Hepatocyte (in vitro differentiated cells): ENCODE results near the gene LRCOL1. TPM values are rescaled to one million over a fixed set of nuclear protein-coding genes. Genes with fewer than 3 reads are reported as not detected.

ENCODE experiments used
- DNase-seq: peaks from one replicate; pipeline ENCODE4 v3.0.0-alpha.2; 2016; ENCODE audit warnings: low spot score
- H2AFZ ChIP-seq: fragments of 200-600 bp; sonication (generic); 2 replicates; pipeline ENCODE4 v1.6.0; 2016; ENCODE audit warnings: antibody characterized with exemption, mild to moderate bottlenecking
- H3K27ac ChIP-seq: fragments of 200-600 bp; sonication (generic); 2 replicates; pipeline ENCODE4 v1.5.1; 2016; ENCODE audit warnings: mild to moderate bottlenecking
- H3K27me3 ChIP-seq: fragments of 200-600 bp; sonication (generic); 2 replicates; pipeline ENCODE4 v1.6.1; 2016
- H3K36me3 ChIP-seq: fragments of 200-600 bp; sonication (generic); replicated peaks from 2 replicates; pipeline ENCODE4 v1.5.1; 2016; ENCODE audit warnings: low read depth; ENCODE audit not compliant: insufficient read depth
- H3K4me1 ChIP-seq: fragments of 200-600 bp; sonication (generic); 2 replicates; pipeline ENCODE4 v1.5.1; 2016; ENCODE audit warnings: mild to moderate bottlenecking, moderate library complexity; ENCODE audit not compliant: insufficient read depth
- H3K4me2 ChIP-seq: fragments of 200-600 bp; sonication (generic); 2 replicates; pipeline ENCODE4 v1.6.0; 2016
- H3K4me3 ChIP-seq: fragments of 200-600 bp; sonication (generic); 2 replicates; pipeline ENCODE4 v1.5.1; 2016; ENCODE audit warnings: mild to moderate bottlenecking
- H3K79me2 ChIP-seq: fragments of 200-600 bp; sonication (generic); 2 replicates; pipeline ENCODE4 v1.6.0; 2017; ENCODE audit warnings: mild to moderate bottlenecking
- H3K9me2 ChIP-seq: fragments of 200-600 bp; sonication (generic); replicated peaks from 2 replicates; pipeline ENCODE4 v1.6.0; 2017; ENCODE audit warnings: mild to moderate bottlenecking; ENCODE audit not compliant: insufficient read depth
- H3K9me3 ChIP-seq: fragments of 200-600 bp; sonication (generic); 2 replicates; pipeline ENCODE4 v1.5.1; 2016; ENCODE audit warnings: low read depth, mild to moderate bottlenecking
- H4K20me1 ChIP-seq: fragments of 200-600 bp; sonication (generic); 2 replicates; pipeline ENCODE4 v1.6.0; 2016; ENCODE audit warnings: mild to moderate bottlenecking; ENCODE audit not compliant: insufficient read depth, poor library complexity, severe bottlenecking
- CTCF ChIP-seq: fragments of 200-600 bp; sonication (generic); IDR thresholded peaks from 2 replicates; pipeline ENCODE4 v1.5.1; 2016; ENCODE audit warnings: antibody characterized with exemption, mild to moderate bottlenecking; ENCODE audit not compliant: poor library complexity
- EZH2 ChIP-seq: fragments of 200-600 bp; sonication (generic); IDR thresholded peaks from 2 replicates; pipeline ENCODE4 v1.6.1; 2016; ENCODE audit warnings: antibody characterized with exemption, mild to moderate bottlenecking, borderline replicate concordance
- EZH2phosphoT487 ChIP-seq: fragments of 200-600 bp; sonication (generic); IDR thresholded peaks from one replicate; pipeline ENCODE4 v1.6.1; 2018; ENCODE audit warnings: antibody characterized with exemption, mild to moderate bottlenecking, low read depth, moderate library complexity; ENCODE audit not compliant: unreplicated experiment, severe bottlenecking
- WGBS: methylation state at CpG from one replicate; pipeline ENCODE4 v1.1.6; 2016; ENCODE audit warnings: low lambda C conversion rate; ENCODE audit errors: missing lambda C conversion rate; 5-methylcytosine and 5-hydroxymethylcytosine counted together
- polyA plus RNA-seq: library from polyadenylated mRNA; unstranded; fragments of >200 nt; fragmentation: Nextera tagmentation; extraction: Ambion mirVana; gene quantifications from 2 replicates; pipeline ENCODE4 v1.2.1, GENCODE V29; 2016
- total RNA-seq: library from RNA; depleted of rRNA; stranded (reverse); fragments of >200 nt; gene quantifications from 2 replicates; pipeline ENCODE4 v1.2.3, GENCODE V29; 2014

Gene LRCOL1
- total and polyA plus RNA-seq, 2 experiments from 2014 or later, result 0.28 TPM; not detected in 1

- H2AFZ ChIP-seq, result no peak overlapping the region
- H3K4me1 ChIP-seq, result peaks cover 7% of the 10 kb centered on the region
- no peak overlapping the region for H3K4me2 ChIP-seq
- no peaks in the 10 kb centered on the region for H4K20me1 ChIP-seq
- 86% methylated on average over 28 of the region's 28 CpGs for WGBS
- H3K36me3 ChIP-seq, result no peaks in the 10 kb centered on the region
- DNase-seq, result no peak
- no peak for TF ChIP-seq EZH2
- TF ChIP-seq CTCF, result no peak
- TF ChIP-seq EZH2phosphoT487, result no peak
- no peak overlapping the region for H3K4me3 ChIP-seq
- H3K9me2 ChIP-seq, result no peaks in the 10 kb centered on the region
- peaks cover 35% of the 10 kb centered on the region for H3K27me3 ChIP-seq
- H3K9me3 ChIP-seq, result peaks cover 5% of the 10 kb centered on the region
- H3K79me2 ChIP-seq, result no peaks in the 10 kb centered on the region
- H3K27ac ChIP-seq, result no peak overlapping the region
Observed at GRCh38 chr12:132620899-132621656, 10.7 kb upstream of the LRCOL1 start.

DNA sequence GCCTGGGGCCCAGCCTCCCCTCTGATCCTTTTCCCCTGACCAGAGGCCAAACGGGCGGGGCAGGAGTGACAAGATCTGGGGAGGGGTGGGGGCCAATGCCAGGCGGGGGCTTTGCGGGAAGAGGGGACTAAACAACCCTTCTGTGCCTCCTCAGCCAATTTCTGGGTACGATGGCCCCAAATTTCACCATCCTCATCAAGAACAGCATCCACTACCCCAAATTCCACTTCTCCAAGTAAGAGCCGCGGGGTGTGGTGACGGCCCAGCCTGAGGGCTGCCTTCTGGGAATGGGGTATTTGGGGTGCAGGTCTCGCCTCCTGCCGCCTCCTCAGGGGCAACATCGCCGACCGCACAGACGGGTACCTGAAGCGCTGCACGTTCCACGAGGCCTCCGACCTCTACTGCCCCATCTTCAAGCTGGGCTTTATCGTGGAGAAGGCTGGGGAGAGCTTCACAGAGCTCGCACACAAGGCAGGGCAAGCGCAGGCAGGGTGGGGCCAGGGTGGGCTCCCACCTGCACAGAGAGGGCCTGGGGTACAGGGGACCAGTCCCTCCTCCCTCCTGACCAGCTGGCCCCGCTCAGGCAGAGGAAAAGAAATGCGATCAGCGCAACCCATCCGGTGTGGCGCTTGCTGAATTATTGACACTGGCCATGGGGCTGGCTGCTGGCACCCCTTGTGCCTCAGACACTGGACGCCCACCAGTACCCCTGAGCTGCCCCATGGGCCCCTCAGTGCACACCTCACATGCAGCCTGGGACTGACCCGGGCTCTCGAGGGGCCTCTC lies 9.9 kb upstream of the LRCOL1 start:
- 76% methylated on average over 20 of the region's 29 CpGs for WGBS
- no peak for DNase-seq
- Histone ChIP-seq H4K20me1 (no peaks in the 10 kb centered on the region), H3K4me2 (no peak overlapping the region), H3K4me3 (no peak overlapping the region), H3K36me3 (no peaks in the 10 kb centered on the region), H3K27ac (no peak overlapping the region), H3K79me2 (no peaks in the 10 kb centered on the region), H3K4me1 (peaks cover 7% of the 10 kb centered on the region), H3K9me2 (no peaks in the 10 kb centered on the region), H3K27me3 (peaks cover 42% of the 10 kb centered on the region), H3K9me3 (peaks cover 5% of the 10 kb centered on the region), H2AFZ (no peak overlapping the region)
- TF ChIP-seq EZH2 (no peak), EZH2phosphoT487 (no peak), CTCF (no peak)

DNA sequence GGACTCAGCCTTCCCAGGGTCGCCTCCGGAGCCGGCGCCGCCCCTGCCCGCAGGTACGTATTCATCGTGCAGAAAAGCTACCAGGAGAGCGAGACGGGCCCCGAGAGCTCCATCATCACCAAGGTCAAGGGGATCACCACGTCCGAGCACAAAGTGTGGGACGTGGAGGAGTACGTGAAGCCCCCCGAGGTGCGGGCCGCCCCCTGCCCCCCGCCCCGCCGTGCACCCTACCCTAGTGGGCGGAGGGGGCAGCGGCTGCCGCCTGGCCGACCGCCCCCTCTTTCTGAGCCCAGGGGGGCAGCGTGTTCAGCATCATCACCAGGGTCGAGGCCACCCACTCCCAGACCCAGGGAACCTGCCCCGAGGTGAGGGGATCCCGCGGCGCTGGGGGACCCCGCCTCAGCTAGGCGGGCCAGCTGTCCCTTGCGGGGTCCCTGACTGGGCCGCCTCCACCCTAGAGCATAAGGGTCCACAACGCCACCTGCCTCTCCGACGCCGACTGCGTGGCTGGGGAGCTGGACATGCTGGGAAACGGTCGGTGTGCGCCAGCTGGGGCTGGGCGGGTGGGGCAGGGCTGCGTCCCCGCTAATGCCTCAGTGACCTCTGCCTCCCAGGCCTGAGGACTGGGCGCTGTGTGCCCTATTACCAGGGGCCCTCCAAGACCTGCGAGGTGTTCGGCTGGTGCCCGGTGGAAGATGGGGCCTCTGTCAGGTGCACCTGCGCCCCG lies 9.2 kb upstream of the LRCOL1 start:
- Histone ChIP-seq H3K4me3 (no peak overlapping the region), H3K79me2 (no peaks in the 10 kb centered on the region), H3K36me3 (no peaks in the 10 kb centered on the region), H3K9me3 (peaks cover 5% of the 10 kb centered on the region), H3K4me1 (peaks cover 7% of the 10 kb centered on the region), H2AFZ (no peak overlapping the region), H4K20me1 (no peaks in the 10 kb centered on the region), H3K4me2 (no peak overlapping the region), H3K9me2 (no peaks in the 10 kb centered on the region), H3K27me3 (peaks cover 45% of the 10 kb centered on the region), H3K27ac (no peak overlapping the region)
- WGBS, result 64% methylated on average over 24 of the region's 53 CpGs
- DNase-seq, result no peak
- TF ChIP-seq CTCF, result no peak
- peak; percentile 51 for TF ChIP-seq EZH2
